Activated CD4-positive, alpha-beta T cell treated with anti-CD3 and anti-CD28 coated beads, Interleukin-2, amount 50 U/mL, for 4 hours (primary cell): ENCODE data around the gene DNMT3A.

Source experiments
- DNase-seq, 2 experiments: peaks; one replicate each; pipeline ENCODE4 v3.0.0-alpha.2; 2020

DNMT3A gene

DNA sequence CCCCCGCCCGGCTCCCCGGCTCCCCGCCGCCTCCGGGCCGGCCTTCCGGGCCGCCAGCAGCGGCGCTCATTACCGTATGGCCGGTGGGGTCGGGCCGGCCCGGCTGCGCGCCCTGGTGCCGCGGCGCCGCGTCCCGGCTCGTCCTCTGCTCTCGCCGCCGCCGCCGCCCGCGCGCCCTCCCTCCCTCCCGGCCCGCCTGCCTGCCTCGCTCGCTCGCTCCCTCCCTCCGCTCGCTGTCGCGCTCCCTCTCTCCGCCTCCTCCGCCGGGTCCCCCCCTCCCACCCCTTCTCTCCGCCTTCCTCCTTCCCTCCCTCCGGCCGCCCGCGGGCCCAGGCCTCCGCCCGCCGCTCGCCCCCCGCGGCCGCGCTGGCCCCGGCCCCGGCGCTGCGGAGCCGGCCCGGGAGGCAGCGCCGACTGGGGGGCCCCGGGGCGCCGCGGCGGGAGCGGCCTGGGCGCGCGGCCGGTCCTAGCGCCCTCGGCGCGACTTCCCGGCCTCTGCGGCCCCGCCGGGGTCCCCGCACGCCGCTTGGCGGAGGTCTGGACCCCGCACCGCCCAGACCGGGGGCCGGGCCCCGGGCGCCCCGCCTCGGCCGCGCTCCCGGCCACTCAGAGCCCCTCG, at the start of gene DNMT3A:
Gene DNMT3A (minus strand): TSS at position 173 of the 619 bp plus-strand sequence. CDS start 27,941 bp downstream, outside the sequence.
- peak; percentile 52 to 61 for DNase-seq

DNA sequence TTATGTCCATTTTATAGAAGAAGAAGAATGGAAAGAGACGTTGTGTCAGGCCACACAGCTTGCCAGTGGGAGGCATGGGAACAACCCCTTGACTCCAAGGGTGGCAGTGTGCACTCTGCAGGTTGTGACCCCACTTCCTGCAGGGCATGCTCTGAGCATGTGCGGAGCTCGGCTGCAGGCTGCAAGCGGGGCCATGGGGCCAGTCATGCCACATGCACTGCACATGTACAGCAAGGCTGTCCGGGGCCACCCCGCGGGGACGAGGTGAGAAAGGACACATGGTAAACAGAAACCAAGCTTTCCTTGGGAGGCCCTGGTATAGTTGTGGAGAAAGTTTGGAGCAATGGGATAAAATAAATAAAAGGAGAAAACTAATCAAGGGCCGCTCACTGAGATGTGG, 47.4 kb upstream of the DNMT3A start:
- DNase-seq, result no peak

DNA sequence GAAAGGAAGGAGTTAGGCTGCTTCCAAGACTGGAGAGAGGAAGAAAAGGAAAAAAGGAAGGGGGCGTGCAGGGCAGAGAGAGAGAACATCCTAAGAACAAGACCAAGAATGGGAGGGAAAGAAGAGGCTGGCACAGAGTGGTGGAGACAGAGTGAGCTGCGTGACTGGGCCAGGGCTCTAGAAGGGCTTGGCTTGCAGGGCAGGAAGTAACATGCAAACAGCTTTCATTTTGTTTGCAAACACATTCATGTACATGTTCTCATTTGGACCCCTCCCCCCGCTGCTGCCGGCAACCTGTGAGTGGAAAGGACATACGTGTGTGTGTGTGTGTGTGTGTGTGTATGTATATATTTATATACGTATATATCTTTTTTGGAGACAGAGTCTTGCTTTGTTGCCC, 46.8 kb upstream of the DNMT3A start:
- DNase-seq, result no peak

DNA sequence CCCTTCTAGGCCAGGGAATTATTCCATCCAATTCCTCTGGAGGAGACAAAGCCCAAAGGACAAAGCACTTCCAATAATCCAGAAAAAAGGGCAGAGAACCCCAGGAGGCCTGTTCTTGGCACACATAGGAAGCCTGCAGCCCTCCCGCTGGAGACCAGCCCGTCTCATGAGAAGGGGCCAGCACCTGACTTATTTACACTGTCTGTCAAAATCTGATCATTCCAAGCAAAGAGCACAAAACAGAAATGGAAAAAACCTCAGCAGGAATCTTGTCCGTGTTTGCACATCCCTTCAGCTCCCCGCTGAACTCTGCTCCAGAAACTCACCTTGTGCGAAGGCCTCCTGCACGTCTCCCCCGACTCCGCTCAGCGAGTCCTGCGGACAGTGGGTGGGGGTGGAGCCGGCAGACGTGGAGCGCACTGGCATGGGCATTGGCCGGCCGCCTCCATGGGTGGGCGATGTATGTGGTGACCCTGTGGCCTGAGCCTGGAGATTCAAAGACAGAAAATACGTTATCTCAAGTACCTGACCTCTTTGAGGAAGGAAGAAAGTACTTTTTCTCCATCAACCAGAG, 46.2 kb upstream of the DNMT3A start:
- DNase-seq, result no peak

DNA sequence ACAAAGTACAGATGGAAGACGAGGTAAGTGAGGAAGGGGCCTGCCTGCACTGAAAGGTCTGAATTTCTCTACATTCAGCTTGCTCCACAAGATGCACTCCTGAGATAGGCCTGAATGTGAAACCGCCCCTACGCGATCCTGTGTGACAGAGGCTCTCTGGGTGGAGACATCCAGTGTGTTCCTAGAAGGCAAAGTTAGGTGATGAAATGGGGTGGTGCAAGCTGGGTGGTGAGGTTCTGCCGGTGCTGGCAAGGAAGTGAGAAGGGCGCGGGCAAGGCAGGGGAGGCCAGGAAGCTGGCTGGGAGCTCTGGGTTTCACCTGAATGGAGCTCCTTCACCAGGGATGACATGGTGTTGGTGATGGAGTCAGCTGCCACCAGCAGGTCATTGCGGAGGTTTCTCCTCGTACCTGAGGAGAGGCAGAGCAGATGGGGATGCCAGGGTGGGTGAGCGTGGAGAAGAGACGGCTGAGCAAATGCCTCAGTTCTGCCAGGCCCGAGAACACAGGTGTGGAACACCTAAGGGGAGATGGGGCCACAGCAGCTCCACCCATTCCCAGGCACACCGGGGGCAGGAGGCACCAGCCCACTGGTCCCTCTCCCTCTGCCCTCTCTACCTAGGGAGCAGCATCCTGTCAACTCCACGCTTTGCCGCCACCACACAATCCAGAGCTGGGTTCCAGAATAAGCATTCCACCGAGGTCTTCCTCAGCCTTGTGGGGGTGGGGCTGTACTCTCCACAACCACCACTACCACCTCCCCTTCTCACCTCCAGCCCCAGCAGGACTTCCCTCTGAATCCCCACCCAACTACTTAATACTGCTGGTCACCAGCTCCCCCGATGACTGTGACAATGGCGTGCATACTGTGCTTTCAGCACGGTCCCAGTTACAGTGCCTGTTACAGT, 45.5 kb upstream of the DNMT3A start:
- no peak for DNase-seq

DNA sequence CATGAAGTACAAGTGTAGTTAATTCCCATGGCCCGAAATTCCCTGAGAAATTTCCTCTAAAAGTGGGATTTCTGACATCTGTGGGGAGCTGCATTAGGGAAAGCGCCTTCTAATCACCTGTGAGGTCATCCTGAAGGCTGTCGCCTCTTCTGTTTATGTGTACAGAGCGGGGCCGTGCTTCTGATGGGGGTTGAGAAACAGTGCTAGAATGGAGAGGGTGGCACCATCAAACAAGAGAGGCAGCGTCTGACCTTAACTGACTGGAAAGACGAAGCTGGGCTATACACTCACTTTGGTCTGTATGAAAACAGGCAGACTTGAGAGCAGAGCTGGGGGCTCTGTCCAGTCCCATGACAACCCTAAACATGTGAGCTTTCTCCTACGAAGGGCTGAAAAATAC, 44.2 kb upstream of the DNMT3A start:
- DNase-seq, result no peak

DNA sequence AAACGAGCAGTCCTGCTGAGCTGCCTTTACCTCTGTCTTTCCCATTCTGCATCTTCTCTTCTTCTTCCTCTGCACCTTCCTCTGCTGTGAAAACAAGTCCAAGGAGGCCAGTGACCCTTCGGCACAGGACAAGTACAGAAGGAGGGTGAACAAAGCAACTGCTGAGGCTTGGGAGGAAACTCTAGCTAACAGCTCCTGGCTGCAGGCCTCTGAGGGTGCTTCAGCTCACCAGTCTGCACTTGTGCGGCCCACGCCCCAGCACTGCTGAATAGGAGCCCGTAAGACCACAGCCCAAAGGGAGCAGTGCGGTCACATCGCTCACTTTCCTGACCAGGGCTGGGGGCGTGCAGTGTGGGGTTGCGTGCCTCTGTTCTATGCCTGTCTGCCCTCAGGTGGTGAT, 42.1 kb upstream of the DNMT3A start:
- DNase-seq, result no peak

DNA sequence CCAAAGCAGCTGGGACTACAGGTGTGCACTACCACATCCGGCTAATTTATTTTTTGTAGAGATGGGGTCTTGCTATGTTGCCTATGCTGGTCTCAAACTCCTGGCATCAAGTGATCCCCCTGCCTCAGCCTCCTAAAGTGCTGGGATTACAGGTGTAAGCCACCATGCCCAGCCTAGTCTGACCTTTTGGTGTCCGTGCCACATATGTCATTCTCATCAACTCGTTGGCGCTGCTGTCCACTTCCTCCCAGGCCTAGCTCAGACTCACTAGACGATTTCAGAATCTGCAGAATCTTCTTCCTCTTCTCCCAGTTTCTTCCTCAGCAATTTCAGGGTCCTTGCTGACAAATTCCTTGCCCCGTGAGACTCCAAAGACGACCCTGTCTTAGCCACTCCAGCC, 39.8 kb upstream of the DNMT3A start:
- no peak for DNase-seq

DNA sequence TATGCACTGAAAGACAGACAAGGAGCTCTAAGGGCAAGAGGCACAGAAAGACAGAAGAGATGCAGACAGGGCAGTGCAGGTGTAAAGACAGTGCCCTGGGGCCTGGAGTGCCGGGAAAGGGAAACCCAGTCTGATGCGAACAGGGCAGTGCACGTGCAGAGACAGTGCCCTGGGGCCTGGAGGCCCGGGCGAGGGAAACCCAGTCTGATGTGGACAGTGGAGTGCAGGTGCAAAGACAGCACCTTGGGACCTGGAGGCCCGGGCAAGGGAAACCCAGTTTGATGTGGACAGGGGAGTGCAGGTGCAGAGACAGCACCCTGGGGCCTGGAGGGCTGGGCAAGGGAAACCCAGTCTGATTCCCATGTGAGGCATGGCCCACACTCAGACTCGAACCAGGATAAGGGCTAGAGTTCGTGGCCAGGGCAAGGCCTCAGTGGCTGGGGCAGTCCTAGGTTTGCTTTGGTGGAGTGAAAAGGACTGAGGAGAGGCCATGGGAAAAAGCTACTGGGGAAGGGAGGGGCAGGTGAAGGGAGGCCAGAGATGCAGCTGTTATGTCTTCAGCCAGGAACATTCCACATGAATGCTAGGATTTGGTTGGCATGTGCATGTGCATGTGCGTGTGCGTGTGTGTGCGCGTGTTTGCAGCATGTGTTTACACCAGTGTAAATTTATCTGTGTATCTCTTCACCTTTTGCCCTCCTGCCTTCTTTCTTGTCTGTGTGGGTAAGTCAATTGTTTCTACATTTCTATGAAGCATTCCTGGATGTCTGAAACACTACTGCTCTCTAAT, 39.1 kb upstream of the DNMT3A start:
- DNase-seq, result no peak

DNA sequence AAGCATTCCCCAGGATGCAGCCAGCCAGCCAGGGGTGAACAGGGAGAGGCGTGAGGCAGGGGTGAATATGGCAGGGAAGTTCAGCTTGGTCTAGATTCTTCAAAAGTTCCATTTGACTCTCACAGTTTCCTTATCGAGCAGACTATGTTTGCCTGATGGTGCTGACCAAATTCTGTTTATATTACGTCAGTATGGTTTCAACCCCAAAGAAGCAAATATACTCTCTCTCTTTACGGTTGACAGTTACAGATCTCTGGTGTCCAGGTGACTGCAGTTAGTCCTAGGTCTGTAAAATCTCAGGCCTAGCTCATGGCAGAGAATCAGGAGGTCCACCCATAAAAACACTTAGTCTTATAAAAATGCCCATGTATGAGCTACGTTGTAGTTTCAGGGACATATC, 38.3 kb upstream of the DNMT3A start:
- no peak for DNase-seq

DNA sequence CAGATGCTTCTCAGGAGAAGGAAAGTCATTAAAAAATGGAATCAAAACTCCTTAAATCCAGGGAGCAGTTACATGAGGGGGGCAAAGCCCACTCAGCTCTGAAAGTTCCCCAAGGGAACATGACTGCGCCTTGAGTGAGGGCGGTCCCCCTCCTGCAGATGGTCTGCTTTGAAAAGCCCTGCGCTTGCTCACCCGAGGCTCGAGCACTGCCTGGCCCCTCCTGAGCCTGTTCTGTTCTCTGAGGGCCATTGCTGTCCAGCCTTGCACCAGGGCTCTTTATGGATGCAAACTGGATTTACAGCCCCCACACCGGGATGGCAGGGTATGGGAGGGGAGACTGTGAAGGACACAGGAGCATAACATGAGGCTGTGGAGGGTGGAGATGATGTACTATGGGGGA, 37.8 kb upstream of the DNMT3A start:
- no peak for DNase-seq

DNA sequence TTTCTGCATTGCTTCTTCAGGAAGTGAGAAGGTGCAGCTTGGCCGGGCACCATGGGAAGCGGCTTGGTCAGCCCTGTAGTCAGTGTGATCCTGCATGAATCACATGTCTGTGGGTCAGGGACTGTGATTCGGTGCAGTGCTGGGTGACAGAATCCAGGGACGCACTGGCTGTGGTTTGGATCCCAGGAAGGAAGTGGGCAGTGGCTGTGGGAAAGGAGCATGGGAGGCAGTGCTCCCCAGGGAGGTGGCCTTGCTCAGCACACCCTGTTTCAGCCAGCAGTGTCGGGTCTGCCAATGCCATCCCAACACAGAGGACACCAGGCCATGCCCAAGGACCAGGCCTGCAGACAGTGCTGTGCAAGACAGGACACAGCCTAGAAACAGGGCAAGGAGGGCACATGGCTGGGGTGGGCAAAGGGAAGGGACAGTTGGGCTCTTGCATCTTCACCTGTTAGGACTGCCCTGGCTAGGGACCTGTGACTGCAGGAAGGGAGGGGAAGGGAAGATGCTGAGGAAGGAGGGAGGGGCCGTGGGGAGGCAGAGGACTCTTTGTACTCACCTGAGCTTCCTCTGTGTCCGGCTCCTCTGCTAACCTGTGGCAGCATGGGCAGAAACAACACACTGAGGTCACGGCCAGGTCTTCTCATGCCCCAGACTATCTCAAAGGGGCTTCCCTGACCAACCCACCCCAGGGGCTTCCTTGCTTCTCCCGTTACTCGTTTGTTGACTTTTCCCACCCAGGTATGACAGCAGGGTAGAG, 37.2 kb upstream of the DNMT3A start:
- no peak for DNase-seq

DNA sequence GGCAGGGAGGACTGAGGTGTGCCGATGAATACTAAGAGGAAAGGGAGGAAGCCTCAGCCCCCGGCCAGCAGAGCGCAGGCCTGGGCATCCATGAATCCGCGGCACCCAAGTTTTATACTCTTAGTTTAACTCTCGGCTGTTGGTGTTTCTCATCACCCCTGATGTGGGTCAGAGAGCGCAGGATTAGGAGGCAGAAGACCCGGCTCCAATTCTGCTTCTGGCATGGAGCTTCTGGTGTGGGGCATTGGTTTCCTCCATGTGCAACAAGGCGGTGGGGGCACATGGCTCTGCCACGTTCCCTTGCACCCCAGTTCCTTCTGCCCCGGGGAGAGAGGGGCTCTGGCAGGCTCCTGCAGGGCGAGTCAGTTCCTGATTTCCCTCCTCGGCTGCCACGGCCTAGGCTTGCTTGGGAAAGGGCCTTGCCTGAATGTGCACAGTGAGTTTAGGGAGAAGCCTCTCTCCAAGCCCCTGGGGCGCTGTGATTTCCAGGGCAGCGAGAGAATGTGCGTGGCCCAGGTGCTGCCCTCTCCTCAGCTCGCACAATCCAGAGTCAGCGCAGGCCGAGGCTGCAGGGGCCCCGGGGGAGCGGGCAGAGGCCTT, 36.2 kb upstream of the DNMT3A start:
- no peak for DNase-seq

DNA sequence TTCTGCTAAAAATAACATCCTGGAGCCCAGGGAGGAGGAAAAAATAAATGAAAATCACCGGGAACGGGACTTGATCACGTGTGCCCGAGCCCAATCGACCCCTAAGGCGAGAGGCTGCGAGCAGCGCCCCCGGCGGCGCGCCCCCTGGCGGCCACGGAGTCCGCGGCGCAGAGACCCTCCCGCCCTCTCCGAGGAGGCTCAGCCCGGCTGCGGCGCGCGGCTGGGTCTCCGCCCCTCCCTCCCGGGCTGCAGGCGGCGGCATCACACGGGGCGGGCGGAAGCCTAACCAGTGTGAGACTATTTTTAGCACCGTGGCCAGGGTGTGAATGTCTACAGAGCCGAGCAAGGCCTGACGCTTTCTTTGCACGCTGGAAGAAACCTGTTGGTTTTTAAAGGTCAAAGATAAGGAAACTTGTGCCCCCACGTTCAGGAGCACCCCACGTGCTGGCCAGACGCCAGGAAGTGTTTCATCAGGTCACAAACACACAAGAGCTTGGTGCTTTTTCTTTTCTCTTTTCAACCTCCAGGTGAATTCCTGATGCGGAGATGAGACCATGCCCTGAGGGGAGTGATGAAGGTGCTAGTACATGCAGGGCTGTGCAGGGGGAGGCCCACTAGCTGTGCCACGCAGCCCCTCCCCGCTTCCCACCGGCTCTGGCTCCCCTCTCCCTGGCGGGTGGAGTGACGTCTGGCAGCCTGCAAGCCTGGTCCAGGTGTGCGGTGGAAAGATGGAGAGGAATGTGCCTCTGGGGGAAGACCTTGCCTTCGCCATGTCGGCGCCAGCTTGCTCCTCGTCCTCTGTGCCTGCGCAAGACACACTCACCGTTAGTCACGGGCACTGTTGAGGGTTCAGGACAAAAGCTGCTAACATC, 35.3 kb upstream of the DNMT3A start:
- DNase-seq, result peak; percentile 88

DNA sequence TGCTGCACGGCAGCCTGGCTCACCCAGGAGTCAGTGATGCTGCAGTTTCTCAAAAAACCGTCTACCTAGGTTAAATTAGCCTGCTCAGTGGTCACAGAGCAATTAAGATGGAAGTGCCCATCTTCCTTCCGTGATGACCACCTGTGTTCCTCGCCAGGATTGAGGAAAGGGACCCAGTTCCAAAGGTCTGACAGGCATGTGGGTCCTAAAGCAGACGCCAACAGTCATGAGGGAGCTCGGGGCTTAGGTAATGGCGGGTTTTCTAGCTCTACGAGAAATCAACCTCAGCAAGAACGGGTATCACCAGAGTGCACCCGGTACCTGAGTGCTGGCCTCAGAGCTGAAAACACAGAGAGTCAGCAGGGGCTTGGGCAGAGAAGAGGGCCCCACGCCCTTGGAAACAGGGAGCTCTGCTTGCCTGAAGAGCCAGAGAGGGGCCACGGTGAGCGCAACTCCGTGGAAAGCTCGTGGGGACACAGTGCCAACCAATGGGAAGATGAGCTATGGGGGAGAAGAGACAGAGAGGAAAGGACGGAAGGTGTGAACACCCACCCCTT, 34.3 kb upstream of the DNMT3A start:
- DNase-seq, result no peak

DNA sequence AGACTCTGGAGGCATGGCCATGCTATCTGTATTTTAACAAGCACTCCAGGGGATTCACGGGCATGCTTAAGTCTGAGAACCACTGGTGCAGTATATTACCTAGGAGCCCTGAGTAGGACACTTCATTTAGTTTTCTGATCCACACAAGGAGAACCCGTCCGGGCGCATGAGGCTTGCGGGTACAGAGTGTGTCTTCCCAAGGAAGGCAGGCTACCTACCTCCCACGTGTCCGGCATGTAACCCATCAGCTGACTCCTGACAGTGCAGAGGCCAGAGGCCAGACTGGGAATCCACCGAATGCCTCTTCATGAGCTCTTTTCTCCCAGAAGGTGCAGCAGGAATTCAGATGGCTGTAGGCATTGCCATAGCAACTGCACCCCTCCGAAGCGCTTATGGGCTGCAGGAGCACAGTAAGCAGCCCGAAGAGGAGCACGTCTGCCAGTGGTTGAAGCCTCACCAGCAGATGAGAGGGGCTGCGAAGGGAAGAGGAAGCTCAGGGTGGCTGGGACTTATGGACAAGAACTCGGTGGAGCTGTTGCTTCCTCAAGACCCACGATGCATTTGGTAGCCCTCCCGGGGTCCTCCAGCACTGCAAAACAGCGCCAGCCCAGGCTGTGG, 33.8 kb upstream of the DNMT3A start:
- no peak for DNase-seq

DNA sequence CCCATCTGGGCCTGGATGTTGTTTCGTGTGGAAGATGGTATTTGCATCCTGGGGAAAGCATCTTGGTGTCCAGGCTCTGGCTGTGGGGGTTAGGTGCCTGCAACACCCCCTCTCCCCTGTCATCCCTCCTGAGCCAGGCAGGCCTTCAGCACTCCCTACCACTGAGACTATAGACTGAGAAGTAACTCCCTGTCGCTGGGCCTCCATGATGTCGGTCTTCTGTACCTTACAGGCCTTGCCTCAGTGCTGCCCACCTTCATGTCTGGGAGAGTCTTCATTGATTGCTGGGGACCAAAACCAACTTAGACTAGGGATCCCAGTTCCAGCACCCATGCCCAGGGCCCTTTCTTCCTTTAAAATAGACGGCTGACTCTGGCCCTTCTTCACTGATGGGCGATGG, 33.1 kb upstream of the DNMT3A start:
- no peak for DNase-seq

DNA sequence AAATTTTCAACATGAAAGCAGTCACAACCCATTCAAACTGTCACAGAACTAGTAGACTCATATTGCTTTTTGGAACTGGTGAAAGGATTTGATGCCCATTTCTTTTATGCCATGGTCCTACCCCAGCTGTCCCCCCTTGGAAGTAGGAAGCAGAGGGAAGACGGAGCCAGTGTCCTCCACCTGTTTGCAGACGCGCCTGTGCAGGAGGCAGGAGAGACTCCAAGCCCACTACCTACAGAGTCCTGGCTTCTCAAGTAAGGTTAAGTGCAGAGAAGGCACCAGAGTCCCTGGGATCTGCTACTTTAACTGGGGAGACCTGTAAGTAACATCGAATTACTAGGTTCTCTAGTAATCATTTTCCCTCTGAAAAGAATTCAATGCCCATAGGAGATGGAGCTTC, 32.7 kb upstream of the DNMT3A start:
- DNase-seq, result no peak

DNA sequence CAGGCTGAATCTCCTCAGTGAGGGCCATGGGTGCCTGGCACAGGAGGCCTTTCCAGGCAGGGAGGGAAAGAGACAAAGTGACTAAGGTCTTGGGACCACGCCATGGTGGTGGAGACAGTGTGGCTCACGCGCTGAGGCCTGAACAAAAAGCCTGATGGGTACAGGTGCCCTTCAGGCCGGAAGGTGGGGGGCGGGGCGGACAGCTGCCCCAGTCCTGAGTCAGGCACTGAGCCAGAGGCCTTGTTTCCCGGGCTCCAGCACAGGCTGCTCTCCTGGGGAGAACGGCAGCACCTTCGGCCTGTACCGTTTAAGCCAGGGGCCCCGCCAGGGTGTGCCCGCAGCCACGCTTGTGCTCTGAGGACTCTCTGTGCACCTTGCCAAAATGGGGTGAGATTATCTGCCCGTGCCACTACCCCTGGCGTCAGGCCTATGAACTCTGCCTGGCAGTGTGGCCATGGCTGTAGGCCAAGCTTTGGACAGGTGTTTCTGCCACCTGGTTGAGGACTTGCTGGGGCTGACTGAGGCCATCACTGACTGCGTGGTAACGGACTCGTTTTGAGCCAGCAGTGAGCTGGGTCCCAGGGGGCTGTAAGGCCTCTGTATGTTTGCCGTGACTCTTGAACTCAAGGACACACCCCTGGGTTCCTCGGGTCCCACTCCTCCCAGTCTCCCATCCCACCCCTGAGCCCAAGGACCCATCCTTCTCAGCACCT, 31.7 kb upstream of the DNMT3A start:
- DNase-seq, result no peak
